ENCODE measurements around the gene PLXDC2.

The PLXDC2 gene

GRCh38 chr10:19908991-19909696 is 92.9 kb downstream of the PLXDC2 start:
- in situ Hi-C loops (cut with MboI; ENCODE audit: low sequenced_read_pairs), result no loop called here

GRCh38 chr10:19911886-19912285 is 95.7 kb downstream of the PLXDC2 start:
- in situ Hi-C loops (cut with MboI; ENCODE audit: low sequenced_read_pairs), result no loop called here

GRCh38 chr10:19913987-19914386 is 97.8 kb downstream of the PLXDC2 start:
- in situ Hi-C loops (cut with MboI; ENCODE audit: low sequenced_read_pairs), result no loop called here

GRCh38 chr10:19915125-19915524 is 98.9 kb downstream of the PLXDC2 start:
- in situ Hi-C loops (cut with MboI; ENCODE audit: low sequenced_read_pairs), result no loop called here

GRCh38 chr10:19915816-19916215 is 99.6 kb downstream of the PLXDC2 start:
- in situ Hi-C loops (cut with MboI; ENCODE audit: low sequenced_read_pairs), result no loop called here

- in situ Hi-C loops (cut with MboI; ENCODE audit: low sequenced_read_pairs), result no loop called here
These were observed 101.7 kb downstream of the PLXDC2 start for GRCh38 chr10:19917751-19918478.

- in situ Hi-C loops (cut with MboI; ENCODE audit: low sequenced_read_pairs), result no loop called here
These were observed 102.6 kb downstream of the PLXDC2 start for GRCh38 chr10:19918794-19919193.

- in situ Hi-C loops (cut with MboI; ENCODE audit: low sequenced_read_pairs), result no loop called here
These were observed 103.4 kb downstream of the PLXDC2 start for GRCh38 chr10:19919671-19920070.

GRCh38 chr10:19920075-19920726 is 104.0 kb downstream of the PLXDC2 start:
- in situ Hi-C loops (cut with MboI; ENCODE audit: low sequenced_read_pairs), result no loop called here

- in situ Hi-C loops (cut with MboI; ENCODE audit: low sequenced_read_pairs), result no loop called here
These were observed 105.3 kb downstream of the PLXDC2 start for GRCh38 chr10:19921300-19922140.

- in situ Hi-C loops (cut with MboI; ENCODE audit: low sequenced_read_pairs), result no loop called here
These were observed 106.2 kb downstream of the PLXDC2 start for GRCh38 chr10:19922236-19922963.

- in situ Hi-C loops (cut with MboI; ENCODE audit: low sequenced_read_pairs), result no loop called here
These were observed 108.8 kb downstream of the PLXDC2 start for GRCh38 chr10:19925064-19925463.

- in situ Hi-C loops (cut with MboI; ENCODE audit: low sequenced_read_pairs), result no loop called here
These were observed 112.7 kb downstream of the PLXDC2 start for GRCh38 chr10:19928936-19929335.

GRCh38 chr10:19929506-19930140 is 113.4 kb downstream of the PLXDC2 start:
- in situ Hi-C loops (cut with MboI; ENCODE audit: low sequenced_read_pairs), result no loop called here

- in situ Hi-C loops (cut with MboI; ENCODE audit: low sequenced_read_pairs), result no loop called here
These were observed 115.0 kb downstream of the PLXDC2 start for GRCh38 chr10:19930936-19931893.

GRCh38 chr10:19931894-19932590 is 115.8 kb downstream of the PLXDC2 start:
- in situ Hi-C loops (cut with MboI; ENCODE audit: low sequenced_read_pairs), result no loop called here

GRCh38 chr10:19932806-19933371 is 116.7 kb downstream of the PLXDC2 start:
- in situ Hi-C loops (cut with MboI; ENCODE audit: low sequenced_read_pairs), result no loop called here

- in situ Hi-C loops (cut with MboI; ENCODE audit: low sequenced_read_pairs), result no loop called here
These were observed 117.5 kb downstream of the PLXDC2 start for GRCh38 chr10:19933772-19934171.
